ENCODE results near the gene FBXL17. TPM values are rescaled to one million over a fixed set of nuclear protein-coding genes. Genes with fewer than 3 reads are reported as not detected.

The FBXL17 gene
- total RNA-seq, 1 donor from 2014 or later = 11.1 TPM

DNA sequence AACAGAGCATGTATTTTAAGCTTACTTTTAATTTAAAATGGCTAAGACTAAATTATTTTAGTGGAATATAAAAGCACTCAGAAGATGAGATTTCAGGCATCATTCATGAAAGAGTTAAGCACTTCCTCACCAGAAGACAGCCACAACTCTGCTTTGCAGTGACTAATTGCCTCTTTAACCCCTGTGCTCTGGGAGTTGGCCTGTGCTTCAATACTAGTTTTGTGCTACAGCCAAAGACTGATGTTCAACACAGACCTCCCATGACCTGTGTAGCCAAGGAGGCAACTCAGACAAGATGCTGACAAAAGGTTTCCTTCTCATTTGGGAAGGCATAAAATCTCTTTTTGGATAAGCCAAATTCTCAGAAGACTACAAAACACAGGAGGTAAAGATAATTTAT lies 353.5 kb downstream of the FBXL17 start:
- no peak for DNase-seq (ENCODE audit: extremely low spot score, unreplicated experiment)
- Mint-ChIP-seq H3K4me1 (ENCODE audit: unreplicated experiment) (peaks cover 17% of the 10 kb centered on the region), H3K4me3 (no peak overlapping the region), H3K27ac (no peak overlapping the region), H3K27me3 (no peaks in the 10 kb centered on the region), H3K9me3 (no peaks in the 10 kb centered on the region), H3K36me3 (no peaks in the 10 kb centered on the region)
- TF ChIP-seq, protein P1, sequence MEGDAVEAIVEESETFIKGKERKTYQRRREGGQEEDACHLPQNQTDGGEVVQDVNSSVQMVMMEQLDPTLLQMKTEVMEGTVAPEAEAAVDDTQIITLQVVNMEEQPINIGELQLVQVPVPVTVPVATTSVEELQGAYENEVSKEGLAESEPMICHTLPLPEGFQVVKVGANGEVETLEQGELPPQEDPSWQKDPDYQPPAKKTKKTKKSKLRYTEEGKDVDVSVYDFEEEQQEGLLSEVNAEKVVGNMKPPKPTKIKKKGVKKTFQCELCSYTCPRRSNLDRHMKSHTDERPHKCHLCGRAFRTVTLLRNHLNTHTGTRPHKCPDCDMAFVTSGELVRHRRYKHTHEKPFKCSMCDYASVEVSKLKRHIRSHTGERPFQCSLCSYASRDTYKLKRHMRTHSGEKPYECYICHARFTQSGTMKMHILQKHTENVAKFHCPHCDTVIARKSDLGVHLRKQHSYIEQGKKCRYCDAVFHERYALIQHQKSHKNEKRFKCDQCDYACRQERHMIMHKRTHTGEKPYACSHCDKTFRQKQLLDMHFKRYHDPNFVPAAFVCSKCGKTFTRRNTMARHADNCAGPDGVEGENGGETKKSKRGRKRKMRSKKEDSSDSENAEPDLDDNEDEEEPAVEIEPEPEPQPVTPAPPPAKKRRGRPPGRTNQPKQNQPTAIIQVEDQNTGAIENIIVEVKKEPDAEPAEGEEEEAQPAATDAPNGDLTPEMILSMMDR (conservative IDR thresholded peaks at IDR 0.05) = no peak

DNA sequence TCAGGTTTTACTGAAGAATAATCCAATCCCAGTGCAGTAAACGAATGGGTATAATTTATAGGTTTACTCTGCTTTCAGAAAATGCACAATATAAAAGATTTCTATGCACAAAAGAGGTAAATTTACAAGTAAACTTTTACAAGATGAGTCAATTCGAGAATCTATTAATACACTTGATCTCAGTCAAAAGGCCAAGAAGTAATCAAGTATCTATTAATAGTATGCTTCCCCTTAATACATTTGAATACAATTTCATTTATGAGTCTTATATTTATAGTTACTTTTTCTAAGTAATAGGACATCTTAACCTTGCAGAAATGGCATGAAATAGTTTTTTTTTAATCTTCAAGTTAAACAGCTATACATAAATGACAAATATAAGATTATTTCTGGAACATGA lies 355.9 kb downstream of the FBXL17 start:
- H3K36me3 Mint-ChIP-seq = no peaks in the 10 kb centered on the region
- H3K27ac Mint-ChIP-seq = no peak overlapping the region
- H3K4me3 Mint-ChIP-seq = no peak overlapping the region
- peaks cover 17% of the 10 kb centered on the region for H3K4me1 Mint-ChIP-seq (ENCODE audit: unreplicated experiment)
- no peak for DNase-seq (ENCODE audit: extremely low spot score, unreplicated experiment)
- TF ChIP-seq, protein P1 (conservative IDR thresholded peaks at IDR 0.05) = no peak
- H3K9me3 Mint-ChIP-seq = no peaks in the 10 kb centered on the region
- no peaks in the 10 kb centered on the region for H3K27me3 Mint-ChIP-seq

DNA sequence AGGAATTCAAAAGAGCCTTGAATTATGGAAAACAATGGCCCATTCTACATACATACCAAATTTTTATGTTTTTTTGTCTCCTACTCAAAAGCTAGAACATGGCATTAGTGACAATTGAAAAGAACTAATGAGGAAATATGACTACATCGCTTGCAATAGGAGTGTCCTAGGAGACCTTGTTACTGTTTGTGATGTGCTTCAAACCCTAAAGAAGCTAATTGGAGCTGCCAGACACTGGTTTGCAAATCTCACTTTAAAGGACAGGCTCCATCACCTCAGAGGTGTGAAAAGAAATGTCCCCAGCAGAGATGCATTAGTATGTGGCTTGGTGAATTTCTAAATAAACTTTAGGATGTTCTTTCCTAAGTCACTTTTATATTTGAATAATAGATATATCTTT lies 356.9 kb downstream of the FBXL17 start:
- TF ChIP-seq, protein P1 (conservative IDR thresholded peaks at IDR 0.05) = no peak
- no peak overlapping the region for H3K27ac Mint-ChIP-seq
- no peak for DNase-seq (ENCODE audit: extremely low spot score, unreplicated experiment)
- no peaks in the 10 kb centered on the region for H3K36me3 Mint-ChIP-seq
- no peaks in the 10 kb centered on the region for H3K27me3 Mint-ChIP-seq
- no peaks in the 10 kb centered on the region for H3K9me3 Mint-ChIP-seq
- H3K4me1 Mint-ChIP-seq (ENCODE audit: unreplicated experiment) = peaks cover 17% of the 10 kb centered on the region
- no peak overlapping the region for H3K4me3 Mint-ChIP-seq

DNA sequence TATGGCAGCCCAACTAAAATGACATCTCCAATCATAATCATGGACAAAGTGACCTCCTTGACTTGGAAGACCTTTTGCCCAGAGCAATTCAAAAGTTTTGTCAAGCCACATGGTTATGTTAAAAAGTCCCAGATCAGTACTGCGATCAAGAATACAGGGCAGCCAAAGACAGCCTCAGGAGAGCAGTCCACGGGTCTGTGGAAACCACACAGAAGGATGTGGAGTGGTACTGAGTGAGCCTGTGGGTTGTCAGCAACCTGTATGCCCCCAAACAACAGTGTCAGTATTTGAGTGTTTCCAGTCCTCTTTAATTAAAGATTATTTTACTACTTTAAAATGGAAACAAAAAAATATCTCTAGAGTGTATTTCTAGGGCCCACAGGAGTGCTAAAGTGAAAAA lies 365.8 kb downstream of the FBXL17 start:
- no peak overlapping the region for H3K27ac Mint-ChIP-seq
- TF ChIP-seq, protein P1 (conservative IDR thresholded peaks at IDR 0.05) = no peak
- no peak overlapping the region for H3K4me3 Mint-ChIP-seq

DNA sequence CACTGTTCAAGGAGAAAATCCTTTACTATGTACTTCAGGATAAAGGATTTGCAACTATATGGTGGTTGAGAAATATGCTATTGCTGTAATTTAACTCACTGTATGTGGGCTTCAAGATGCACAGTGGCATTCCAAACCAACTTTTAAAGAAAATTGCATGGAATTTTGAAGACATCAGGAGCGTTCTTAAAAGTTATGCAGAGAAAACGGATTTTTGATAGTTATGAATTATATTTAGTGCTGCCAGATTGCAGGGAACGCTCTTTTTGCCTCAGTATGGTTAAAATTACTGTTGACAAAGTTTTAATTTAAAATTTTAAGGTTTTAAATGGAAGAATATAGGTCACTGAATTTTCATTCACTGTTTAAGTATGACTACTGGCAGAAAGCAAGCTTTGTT lies 375.1 kb downstream of the FBXL17 start:
- no peak for DNase-seq (ENCODE audit: extremely low spot score, unreplicated experiment)
- Mint-ChIP-seq H3K4me3 (no peak overlapping the region), H3K36me3 (no peaks in the 10 kb centered on the region), H3K4me1 (ENCODE audit: unreplicated experiment) (peaks cover 11% of the 10 kb centered on the region), H3K9me3 (no peaks in the 10 kb centered on the region), H3K27me3 (no peaks in the 10 kb centered on the region), H3K27ac (no peak overlapping the region)
- TF ChIP-seq, protein P1 (conservative IDR thresholded peaks at IDR 0.05) = no peak

More for the DNA sequence above, 365.8 kb downstream of the FBXL17 start:
- H3K36me3 Mint-ChIP-seq = no peaks in the 10 kb centered on the region
- no peaks in the 10 kb centered on the region for H3K4me1 Mint-ChIP-seq (ENCODE audit: unreplicated experiment)
- H3K27me3 Mint-ChIP-seq = no peaks in the 10 kb centered on the region
- DNase-seq (ENCODE audit: extremely low spot score, unreplicated experiment) = no peak
- no peaks in the 10 kb centered on the region for H3K9me3 Mint-ChIP-seq

DNA sequence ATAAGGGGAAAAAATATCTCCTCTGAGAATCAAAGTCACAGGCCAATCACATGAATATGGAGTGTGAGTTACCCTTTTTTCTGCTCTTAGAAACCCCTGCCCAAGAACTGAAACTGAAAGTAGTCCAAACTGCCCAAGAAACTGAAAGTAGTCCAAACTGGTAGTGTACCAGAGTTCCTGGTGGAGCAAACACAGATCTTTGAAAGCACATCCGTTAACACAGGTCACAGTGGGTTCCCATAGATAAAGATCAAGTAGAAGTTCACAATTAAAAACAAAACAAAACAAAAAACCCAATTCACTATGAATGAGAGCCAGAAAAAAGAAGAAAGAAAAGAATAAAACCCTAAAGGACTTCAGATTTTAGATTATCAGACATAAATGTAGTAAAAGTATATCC lies 378.7 kb downstream of the FBXL17 start:
- H3K9me3 Mint-ChIP-seq = no peaks in the 10 kb centered on the region
- H3K4me3 Mint-ChIP-seq = no peak overlapping the region
- no peak overlapping the region for H3K27ac Mint-ChIP-seq
- TF ChIP-seq, protein P1 (conservative IDR thresholded peaks at IDR 0.05) = no peak
- H3K27me3 Mint-ChIP-seq = no peaks in the 10 kb centered on the region
- no peak for DNase-seq (ENCODE audit: extremely low spot score, unreplicated experiment)
- H3K36me3 Mint-ChIP-seq = no peaks in the 10 kb centered on the region
- H3K4me1 Mint-ChIP-seq (ENCODE audit: unreplicated experiment) = peaks cover 3% of the 10 kb centered on the region
